WTC11 (cell line): ENCODE data around the gene KBTBD3. TPM values are rescaled to one million over a fixed set of nuclear protein-coding genes. Genes with fewer than 3 reads are reported as not detected.
A peak's percentile ranks its signal among the peaks of the same experiment; 100 is the strongest.

Source experiments
- ATAC-seq: fragments of 200-7000 bp; cut with Tn5 transposase; 2 replicates; pipeline ENCODE4 v1.10.0; 2021; ENCODE audit warnings: mild to moderate bottlenecking, moderate library complexity
- CTCF ChIA-PET: fragments of 300-600 bp; sonication (Branson Sonifier 250); formaldehyde crosslinking; loops from one replicate; lab custom pipeline; 2021; ENCODE audit warnings: antibody characterized with exemption; lab: Charles Lee
- POLR2A ChIA-PET: fragments of 350-600 bp; sonication (Branson Sonifier 250); formaldehyde crosslinking; loops from one replicate; lab custom pipeline; 2021; ENCODE audit warnings: antibody characterized with exemption; lab: Charles Lee
- DNase-seq: peaks from one replicate; pipeline ENCODE4 v3.0.0; 2021; ENCODE audit warnings: low spot score
- H3K27ac Mint-ChIP-seq: 2 replicates; pipeline ENCODE4 v1.8.0; 2021; ENCODE audit warnings: mixed read lengths
- H3K27me3 Mint-ChIP-seq: 2 replicates; pipeline ENCODE4 v1.8.0; 2021; ENCODE audit warnings: low read depth, mild to moderate bottlenecking, moderate library complexity, mixed read lengths
- H3K36me3 Mint-ChIP-seq: 2 replicates; pipeline ENCODE4 v1.8.0; 2021; ENCODE audit warnings: mixed read lengths
- H3K4me1 Mint-ChIP-seq: 2 replicates; pipeline ENCODE4 v1.8.0; 2022; ENCODE audit warnings: mixed read lengths
- H3K4me3 Mint-ChIP-seq: 2 replicates; pipeline ENCODE4 v1.8.0; 2021; ENCODE audit warnings: mild to moderate bottlenecking, moderate library complexity, mixed read lengths
- H3K9me3 Mint-ChIP-seq: 2 replicates; pipeline ENCODE4 v1.8.0; 2021; ENCODE audit warnings: mixed read lengths
- ETV6 ChIP-seq: sonication (generic); formaldehyde crosslinking; IDR thresholded peaks from 2 replicates; pipeline ENCODE4 v1.8.1; 2022; ENCODE audit warnings: mild to moderate bottlenecking, missing genetic modification reagents
- IRF2 ChIP-seq: sonication (generic); formaldehyde crosslinking; IDR thresholded peaks from 2 replicates; pipeline ENCODE4 v1.8.0; 2022; ENCODE audit warnings: low read depth, missing genetic modification reagents, borderline replicate concordance
- KAT7 ChIP-seq: sonication (generic); formaldehyde crosslinking; IDR thresholded peaks from 2 replicates; pipeline ENCODE4 v1.8.1; 2023; ENCODE audit warnings: missing genetic modification reagents, mild to moderate bottlenecking, borderline replicate concordance
- NR3C1 ChIP-seq: sonication (generic); formaldehyde crosslinking; conservative IDR thresholded peaks from 2 replicates; pipeline ENCODE4 v1.8.1; 2023; ENCODE audit warnings: low read depth, mild to moderate bottlenecking, missing genetic modification reagents
- RELA ChIP-seq: sonication (generic); formaldehyde crosslinking; IDR thresholded peaks from 2 replicates; pipeline ENCODE4 v1.8.1; 2022; ENCODE audit warnings: missing genetic modification reagents, mild to moderate bottlenecking, borderline replicate concordance
- SOX15 ChIP-seq: fragments of 250-450 bp; sonication (Bioruptor Pico); IDR thresholded peaks from 2 replicates; pipeline ENCODE4 v1.9.0; 2021; ENCODE audit warnings: mild to moderate bottlenecking
- TCF7 ChIP-seq: sonication (generic); formaldehyde crosslinking; IDR thresholded peaks from 2 replicates; pipeline ENCODE4 v1.8.0; 2022; ENCODE audit warnings: mild to moderate bottlenecking, low read depth, missing genetic modification reagents, moderate library complexity
- TEAD1 ChIP-seq: sonication (generic); formaldehyde crosslinking; IDR thresholded peaks from 2 replicates; pipeline ENCODE4 v1.8.0; 2022; ENCODE audit warnings: mild to moderate bottlenecking, missing genetic modification reagents
- TEAD4 ChIP-seq: sonication (generic); formaldehyde crosslinking; IDR thresholded peaks from 2 replicates; pipeline ENCODE4 v1.8.0; 2022; ENCODE audit warnings: mild to moderate bottlenecking, missing genetic modification reagents
- ZBTB21 ChIP-seq: sonication (generic); formaldehyde crosslinking; IDR thresholded peaks from 2 replicates; pipeline ENCODE4 v1.8.1; 2023; ENCODE audit warnings: mild to moderate bottlenecking, missing genetic modification reagents, borderline replicate concordance
- ZNF138 ChIP-seq: sonication (generic); formaldehyde crosslinking; conservative IDR thresholded peaks from 2 replicates; pipeline ENCODE4 v1.8.1; 2022; ENCODE audit warnings: mild to moderate bottlenecking, moderate library complexity, missing genetic modification reagents
- ZNF263 ChIP-seq: sonication (generic); formaldehyde crosslinking; IDR thresholded peaks from 2 replicates; pipeline ENCODE4 v1.8.1; 2022; ENCODE audit warnings: low read depth, mild to moderate bottlenecking, moderate library complexity, missing genetic modification reagents
- ZNF317 ChIP-seq: sonication (generic); formaldehyde crosslinking; IDR thresholded peaks from 2 replicates; pipeline ENCODE4 v1.8.1; 2023; ENCODE audit warnings: low read depth, mild to moderate bottlenecking, moderate library complexity, missing genetic modification reagents, borderline replicate concordance
- ZNF423 ChIP-seq: fragments of 250-450 bp; sonication (Bioruptor Pico); IDR thresholded peaks from 2 replicates; pipeline ENCODE4 v2.1.2; 2022; ENCODE audit warnings: mild to moderate bottlenecking, moderate library complexity
- total RNA-seq: library from RNA; stranded (reverse); gene quantifications from 3 replicates; pipeline ENCODE4 v1.2.3, GENCODE V29; 2021
- TF ChIP-seq, protein P1 (sequence below): sonication (generic); formaldehyde crosslinking; IDR thresholded peaks from 2 replicates; pipeline ENCODE4 v1.8.1; 2022; ENCODE audit warnings: missing genetic modification reagents, borderline replicate concordance
- TF ChIP-seq, protein P2 (sequence below): sonication (generic); formaldehyde crosslinking; IDR thresholded peaks from 2 replicates; pipeline ENCODE4 v1.8.0; 2022; ENCODE audit warnings: mild to moderate bottlenecking, missing genetic modification reagents
- TF ChIP-seq, protein P3 (sequence below): fragments of 250-450 bp; sonication (Bioruptor Pico); IDR thresholded peaks from 2 replicates; pipeline ENCODE4 v1.8.0; 2021; ENCODE audit warnings: mild to moderate bottlenecking
- TF ChIP-seq, protein P4 (sequence below): sonication (generic); formaldehyde crosslinking; IDR thresholded peaks from 2 replicates; pipeline ENCODE4 v1.8.0; 2022; ENCODE audit warnings: mild to moderate bottlenecking, missing genetic modification reagents
- TF ChIP-seq, protein P5 (sequence below): fragments of 250-450 bp; sonication (Bioruptor Pico); conservative IDR thresholded peaks from 2 replicates; pipeline ENCODE4 v1.9.0; 2021; ENCODE audit warnings: mild to moderate bottlenecking
- TF ChIP-seq, protein P6 (sequence below): sonication (generic); formaldehyde crosslinking; conservative IDR thresholded peaks from 2 replicates; pipeline ENCODE4 v1.8.1; 2023; ENCODE audit warnings: mild to moderate bottlenecking, low read depth, missing genetic modification reagents, moderate library complexity
- TF ChIP-seq, protein P7 (sequence below): fragments of 200-600 bp; IDR thresholded peaks from 2 replicates; pipeline ENCODE4 v1.8.0; 2022; ENCODE audit warnings: antibody characterized with exemption

The KBTBD3 gene
- total RNA-seq, 1 experiment from 2014 or later: 4.1 TPM

DNA sequence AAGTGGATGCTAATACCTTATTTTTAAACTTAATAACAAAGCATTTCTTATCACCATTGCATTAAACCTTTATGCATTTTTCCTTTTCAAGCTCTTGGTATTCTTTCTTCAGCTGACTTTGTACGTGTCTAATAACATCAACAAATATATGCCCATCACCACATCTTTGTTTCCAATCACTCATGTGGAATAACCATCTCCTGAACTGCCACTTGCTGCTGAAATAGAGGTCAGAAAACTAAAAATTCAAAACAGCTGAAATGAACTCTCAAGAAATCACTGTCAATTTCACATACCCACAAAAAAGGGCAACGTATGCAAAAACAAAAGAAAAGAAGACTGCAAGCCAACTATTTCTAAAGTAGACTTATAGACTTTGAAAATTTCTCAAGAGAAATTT lies 62.5 kb downstream of the KBTBD3 start:
- no peak overlapping the region for H3K4me3 Mint-ChIP-seq

DNA sequence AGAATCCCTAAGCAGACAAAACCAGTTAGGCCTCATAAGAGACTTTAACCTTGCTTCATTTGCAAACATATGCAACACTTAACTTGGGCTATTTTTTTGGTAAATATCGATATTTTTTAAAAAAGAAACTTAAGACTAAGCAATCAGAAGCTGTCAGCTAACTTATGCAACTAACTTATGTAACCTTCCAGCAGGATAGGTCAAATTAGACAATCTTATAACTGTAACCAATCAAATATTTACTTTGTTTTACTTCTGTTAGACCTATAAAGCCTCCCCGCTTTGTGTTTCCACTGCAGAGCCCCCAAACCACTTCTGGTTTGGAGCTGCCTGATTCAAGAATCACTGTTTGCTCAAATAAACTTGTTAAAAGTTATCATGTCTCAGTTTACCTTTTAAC lies 63.1 kb downstream of the KBTBD3 start:
- no peak overlapping the region; the same call in 1 of the 2 replicates for H3K27ac Mint-ChIP-seq
- TF ChIP-seq, protein P1, sequence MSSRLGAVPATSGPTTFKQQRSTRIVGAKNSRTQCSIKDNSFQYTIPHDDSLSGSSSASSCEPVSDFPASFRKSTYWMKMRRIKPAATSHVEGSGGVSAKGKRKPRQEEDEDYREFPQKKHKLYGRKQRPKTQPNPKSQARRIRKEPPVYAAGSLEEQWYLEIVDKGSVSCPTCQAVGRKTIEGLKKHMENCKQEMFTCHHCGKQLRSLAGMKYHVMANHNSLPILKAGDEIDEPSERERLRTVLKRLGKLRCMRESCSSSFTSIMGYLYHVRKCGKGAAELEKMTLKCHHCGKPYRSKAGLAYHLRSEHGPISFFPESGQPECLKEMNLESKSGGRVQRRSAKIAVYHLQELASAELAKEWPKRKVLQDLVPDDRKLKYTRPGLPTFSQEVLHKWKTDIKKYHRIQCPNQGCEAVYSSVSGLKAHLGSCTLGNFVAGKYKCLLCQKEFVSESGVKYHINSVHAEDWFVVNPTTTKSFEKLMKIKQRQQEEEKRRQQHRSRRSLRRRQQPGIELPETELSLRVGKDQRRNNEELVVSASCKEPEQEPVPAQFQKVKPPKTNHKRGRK: no peak
- TF ChIP-seq KAT7 (CRISPR knock-in tag): no peak
- no peak for TF ChIP-seq ZNF263 (CRISPR knock-in tag)
- TF ChIP-seq, protein P2, sequence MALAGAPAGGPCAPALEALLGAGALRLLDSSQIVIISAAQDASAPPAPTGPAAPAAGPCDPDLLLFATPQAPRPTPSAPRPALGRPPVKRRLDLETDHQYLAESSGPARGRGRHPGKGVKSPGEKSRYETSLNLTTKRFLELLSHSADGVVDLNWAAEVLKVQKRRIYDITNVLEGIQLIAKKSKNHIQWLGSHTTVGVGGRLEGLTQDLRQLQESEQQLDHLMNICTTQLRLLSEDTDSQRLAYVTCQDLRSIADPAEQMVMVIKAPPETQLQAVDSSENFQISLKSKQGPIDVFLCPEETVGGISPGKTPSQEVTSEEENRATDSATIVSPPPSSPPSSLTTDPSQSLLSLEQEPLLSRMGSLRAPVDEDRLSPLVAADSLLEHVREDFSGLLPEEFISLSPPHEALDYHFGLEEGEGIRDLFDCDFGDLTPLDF: no peak
- TF ChIP-seq IRF2 (CRISPR knock-in tag): no peak
- no peak for TF ChIP-seq ZNF423
- peaks cover 53% of the 10 kb centered on the region for H3K4me1 Mint-ChIP-seq
- ATAC-seq (no peak), DNase-seq (no peak)
- H3K9me3 Mint-ChIP-seq: no peaks in the 10 kb centered on the region
- ChIA-PET CTCF (no interaction called here), POLR2A (no interaction called here)
- no peak overlapping the region for H3K4me3 Mint-ChIP-seq
- peaks cover 25% of the 10 kb centered on the region for H3K36me3 Mint-ChIP-seq
- no peaks in the 10 kb centered on the region for H3K27me3 Mint-ChIP-seq

More for the DNA sequence above, 62.5 kb downstream of the KBTBD3 start:
- Mint-ChIP-seq H3K9me3 (no peaks in the 10 kb centered on the region), H3K36me3 (peaks cover 21% of the 10 kb centered on the region), H3K4me1 (peaks cover 57% of the 10 kb centered on the region), H3K27ac (0 out of 2 replicates have a peak overlapping the region, but pooled peaks have one; percentile 6), H3K27me3 (no peaks in the 10 kb centered on the region)
- no peak for DNase-seq
- POLR2A ChIA-PET: no interaction called here
- CTCF ChIA-PET: no interaction called here
- TF ChIP-seq, protein P3, sequence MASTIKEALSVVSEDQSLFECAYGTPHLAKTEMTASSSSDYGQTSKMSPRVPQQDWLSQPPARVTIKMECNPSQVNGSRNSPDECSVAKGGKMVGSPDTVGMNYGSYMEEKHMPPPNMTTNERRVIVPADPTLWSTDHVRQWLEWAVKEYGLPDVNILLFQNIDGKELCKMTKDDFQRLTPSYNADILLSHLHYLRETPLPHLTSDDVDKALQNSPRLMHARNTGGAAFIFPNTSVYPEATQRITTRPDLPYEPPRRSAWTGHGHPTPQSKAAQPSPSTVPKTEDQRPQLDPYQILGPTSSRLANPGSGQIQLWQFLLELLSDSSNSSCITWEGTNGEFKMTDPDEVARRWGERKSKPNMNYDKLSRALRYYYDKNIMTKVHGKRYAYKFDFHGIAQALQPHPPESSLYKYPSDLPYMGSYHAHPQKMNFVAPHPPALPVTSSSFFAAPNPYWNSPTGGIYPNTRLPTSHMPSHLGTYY: no peak
- no peak for TF ChIP-seq TEAD4 (CRISPR knock-in tag)
- TF ChIP-seq TCF7: no peak
- no peak for TF ChIP-seq ETV6
- TF ChIP-seq, protein P4, sequence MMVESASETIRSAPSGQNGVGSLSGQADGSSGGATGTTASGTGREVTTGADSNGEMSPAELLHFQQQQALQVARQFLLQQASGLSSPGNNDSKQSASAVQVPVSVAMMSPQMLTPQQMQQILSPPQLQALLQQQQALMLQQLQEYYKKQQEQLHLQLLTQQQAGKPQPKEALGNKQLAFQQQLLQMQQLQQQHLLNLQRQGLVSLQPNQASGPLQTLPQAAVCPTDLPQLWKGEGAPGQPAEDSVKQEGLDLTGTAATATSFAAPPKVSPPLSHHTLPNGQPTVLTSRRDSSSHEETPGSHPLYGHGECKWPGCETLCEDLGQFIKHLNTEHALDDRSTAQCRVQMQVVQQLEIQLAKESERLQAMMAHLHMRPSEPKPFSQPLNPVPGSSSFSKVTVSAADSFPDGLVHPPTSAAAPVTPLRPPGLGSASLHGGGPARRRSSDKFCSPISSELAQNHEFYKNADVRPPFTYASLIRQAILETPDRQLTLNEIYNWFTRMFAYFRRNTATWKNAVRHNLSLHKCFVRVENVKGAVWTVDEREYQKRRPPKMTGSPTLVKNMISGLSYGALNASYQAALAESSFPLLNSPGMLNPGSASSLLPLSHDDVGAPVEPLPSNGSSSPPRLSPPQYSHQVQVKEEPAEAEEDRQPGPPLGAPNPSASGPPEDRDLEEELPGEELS (CRISPR knock-in tag): no peak
- TF ChIP-seq TEAD1: no peak
- no peak for TF ChIP-seq ZNF138 (CRISPR knock-in tag)
- TF ChIP-seq SOX15: no peak
- TF ChIP-seq ZNF317 (CRISPR knock-in tag): no peak
- no peak for ATAC-seq

DNA sequence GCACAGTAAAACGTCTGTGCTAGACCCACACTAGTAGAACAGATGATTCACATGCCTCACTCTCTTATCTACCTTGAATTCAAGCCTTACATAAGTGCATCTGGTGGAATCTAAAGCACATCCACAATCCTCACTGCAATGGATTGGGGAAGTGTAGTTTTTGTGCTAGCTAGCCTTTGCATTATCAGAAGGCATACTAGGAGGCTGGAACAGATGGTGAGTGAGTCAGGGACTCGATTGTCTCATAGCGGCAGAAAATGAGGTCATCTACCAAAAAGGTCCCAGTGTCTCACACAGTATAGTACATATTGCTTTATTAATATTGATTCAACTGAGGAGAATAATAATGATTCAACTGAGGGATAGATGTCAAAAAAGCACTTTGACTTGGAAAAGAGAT lies 64.4 kb downstream of the KBTBD3 start:
- no peaks in the 10 kb centered on the region for H3K27me3 Mint-ChIP-seq
- H3K4me3 Mint-ChIP-seq: no peak overlapping the region
- ChIA-PET CTCF (no interaction called here), POLR2A (no interaction called here)
- DNase-seq: no peak
- H3K27ac Mint-ChIP-seq: peak overlapping the region; percentile 83
- no peak for ATAC-seq
- no peaks in the 10 kb centered on the region for H3K9me3 Mint-ChIP-seq
- H3K4me1 Mint-ChIP-seq: peaks cover 43% of the 10 kb centered on the region
- peaks cover 38% of the 10 kb centered on the region for H3K36me3 Mint-ChIP-seq
- TF ChIP-seq NR3C1 (CRISPR knock-in tag): no peak
- no peak for TF ChIP-seq ZBTB21 (CRISPR knock-in tag)
- TF ChIP-seq, protein P5, sequence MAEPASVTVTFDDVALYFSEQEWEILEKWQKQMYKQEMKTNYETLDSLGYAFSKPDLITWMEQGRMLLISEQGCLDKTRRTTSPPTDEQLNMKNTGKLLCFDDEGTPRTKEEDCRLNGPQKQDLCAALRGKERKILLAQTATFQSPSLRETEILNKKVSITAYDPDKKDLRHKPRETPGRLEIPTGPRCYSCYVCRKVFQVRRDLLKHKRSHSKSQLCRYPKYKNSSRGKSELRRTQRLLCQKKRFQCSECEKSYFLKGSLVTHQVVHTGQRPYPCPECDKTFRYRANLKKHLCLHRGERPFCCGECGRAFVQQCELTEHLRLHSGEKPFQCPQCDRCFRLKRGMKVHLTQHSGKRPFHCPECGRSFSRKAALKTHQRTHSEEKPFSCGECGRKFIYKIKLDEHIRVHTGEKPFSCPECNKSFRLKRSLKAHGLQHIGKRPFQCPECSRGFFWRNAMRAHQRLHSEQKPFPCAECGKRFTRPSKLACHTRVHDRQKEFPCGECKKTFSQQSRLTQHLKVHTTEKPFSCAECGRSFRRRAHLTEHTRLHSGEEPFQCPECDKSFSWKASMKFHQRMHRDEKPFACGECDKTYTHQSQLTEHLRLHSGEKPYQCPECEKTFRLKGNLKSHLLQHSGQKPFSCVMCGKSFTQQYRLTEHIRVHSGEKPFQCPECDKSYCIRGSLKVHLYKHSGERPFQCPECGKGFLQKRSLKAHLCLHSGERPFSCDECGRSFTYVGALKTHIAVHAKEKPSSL: no peak
- TF ChIP-seq, protein P6, sequence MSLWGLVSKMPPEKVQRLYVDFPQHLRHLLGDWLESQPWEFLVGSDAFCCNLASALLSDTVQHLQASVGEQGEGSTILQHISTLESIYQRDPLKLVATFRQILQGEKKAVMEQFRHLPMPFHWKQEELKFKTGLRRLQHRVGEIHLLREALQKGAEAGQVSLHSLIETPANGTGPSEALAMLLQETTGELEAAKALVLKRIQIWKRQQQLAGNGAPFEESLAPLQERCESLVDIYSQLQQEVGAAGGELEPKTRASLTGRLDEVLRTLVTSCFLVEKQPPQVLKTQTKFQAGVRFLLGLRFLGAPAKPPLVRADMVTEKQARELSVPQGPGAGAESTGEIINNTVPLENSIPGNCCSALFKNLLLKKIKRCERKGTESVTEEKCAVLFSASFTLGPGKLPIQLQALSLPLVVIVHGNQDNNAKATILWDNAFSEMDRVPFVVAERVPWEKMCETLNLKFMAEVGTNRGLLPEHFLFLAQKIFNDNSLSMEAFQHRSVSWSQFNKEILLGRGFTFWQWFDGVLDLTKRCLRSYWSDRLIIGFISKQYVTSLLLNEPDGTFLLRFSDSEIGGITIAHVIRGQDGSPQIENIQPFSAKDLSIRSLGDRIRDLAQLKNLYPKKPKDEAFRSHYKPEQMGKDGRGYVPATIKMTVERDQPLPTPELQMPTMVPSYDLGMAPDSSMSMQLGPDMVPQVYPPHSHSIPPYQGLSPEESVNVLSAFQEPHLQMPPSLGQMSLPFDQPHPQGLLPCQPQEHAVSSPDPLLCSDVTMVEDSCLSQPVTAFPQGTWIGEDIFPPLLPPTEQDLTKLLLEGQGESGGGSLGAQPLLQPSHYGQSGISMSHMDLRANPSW: no peak
- no peak for TF ChIP-seq RELA
- TF ChIP-seq, protein P7, sequence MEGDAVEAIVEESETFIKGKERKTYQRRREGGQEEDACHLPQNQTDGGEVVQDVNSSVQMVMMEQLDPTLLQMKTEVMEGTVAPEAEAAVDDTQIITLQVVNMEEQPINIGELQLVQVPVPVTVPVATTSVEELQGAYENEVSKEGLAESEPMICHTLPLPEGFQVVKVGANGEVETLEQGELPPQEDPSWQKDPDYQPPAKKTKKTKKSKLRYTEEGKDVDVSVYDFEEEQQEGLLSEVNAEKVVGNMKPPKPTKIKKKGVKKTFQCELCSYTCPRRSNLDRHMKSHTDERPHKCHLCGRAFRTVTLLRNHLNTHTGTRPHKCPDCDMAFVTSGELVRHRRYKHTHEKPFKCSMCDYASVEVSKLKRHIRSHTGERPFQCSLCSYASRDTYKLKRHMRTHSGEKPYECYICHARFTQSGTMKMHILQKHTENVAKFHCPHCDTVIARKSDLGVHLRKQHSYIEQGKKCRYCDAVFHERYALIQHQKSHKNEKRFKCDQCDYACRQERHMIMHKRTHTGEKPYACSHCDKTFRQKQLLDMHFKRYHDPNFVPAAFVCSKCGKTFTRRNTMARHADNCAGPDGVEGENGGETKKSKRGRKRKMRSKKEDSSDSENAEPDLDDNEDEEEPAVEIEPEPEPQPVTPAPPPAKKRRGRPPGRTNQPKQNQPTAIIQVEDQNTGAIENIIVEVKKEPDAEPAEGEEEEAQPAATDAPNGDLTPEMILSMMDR: no peak
